ENCODE data around the gene HNRNPUL1. TPM values are rescaled to one million over a fixed set of nuclear protein-coding genes. Genes with fewer than 3 reads are reported as not detected.

Gene HNRNPUL1
- total and polyA plus RNA-seq, 4 donors: 59.5 to 156 (median 119) TPM

GRCh38 chr19:41230067-41230857 is 33.9 kb upstream of the HNRNPUL1 start:
- no peak for DNase-seq
- intact Hi-C loops (cut with DNase I): no loop called here
- peaks cover 0 to 4% of the 10 kb centered on the region in 2 donors for H3K36me3 ChIP-seq (ENCODE audit: control insufficient read depth in 1 of 2, insufficient read depth in 2 of 2, low read length in 1 of 2)

GRCh38 chr19:41232686-41233085 is 31.5 kb upstream of the HNRNPUL1 start:
- peaks cover 0 to 4% of the 10 kb centered on the region in 2 donors for H3K36me3 ChIP-seq (ENCODE audit: control insufficient read depth in 1 of 2, insufficient read depth in 2 of 2, low read length in 1 of 2)

More at GRCh38 chr19:41230067-41230857, 33.9 kb upstream of the HNRNPUL1 start:
- Histone ChIP-seq H3K4me1 (ENCODE audit: control insufficient read depth in 1 of 2, insufficient read depth in 2 of 2, low read length in 2 of 2) (no peaks in the 10 kb centered on the region), H3K27ac (ENCODE audit: low read depth in 1 of 2, low read length in 2 of 2) (no peak overlapping the region), H3K27me3 (ENCODE audit: control insufficient read depth in 1 of 2, insufficient read depth in 2 of 2, low read length in 1 of 2) (no peaks in the 10 kb centered on the region), H3K9me3 (ENCODE audit: control insufficient read depth, low read length) (no peaks in the 10 kb centered on the region), H3K4me3 (ENCODE audit: low read length in 2 of 2) (no peak overlapping the region)
- no peak for ATAC-seq (ENCODE audit: low FRiP score)
- WGBS, 2 donors: 86 to 90% methylated on average over 3 of the region's 3 CpGs

GRCh38 chr19:41233748-41234240 is 30.4 kb upstream of the HNRNPUL1 start:
- ATAC-seq (ENCODE audit: low FRiP score): no peak
- H3K4me1 ChIP-seq (ENCODE audit: control insufficient read depth in 1 of 2, insufficient read depth in 2 of 2, low read length in 2 of 2): no peaks in the 10 kb centered on the region
- 78% methylated on average over 4 of the region's 4 CpGs for WGBS, 2 donors
- H3K4me3 ChIP-seq (ENCODE audit: low read length in 2 of 2): no peak overlapping the region
- no peak overlapping the region for H3K27ac ChIP-seq (ENCODE audit: low read depth in 1 of 2, low read length in 2 of 2)
- no peaks in the 10 kb centered on the region for H3K9me3 ChIP-seq (ENCODE audit: control insufficient read depth, low read length)
- DNase-seq: peak in 1 of 2 donors; percentile 74
- H3K27me3 ChIP-seq (ENCODE audit: control insufficient read depth in 1 of 2, insufficient read depth in 2 of 2, low read length in 1 of 2): no peaks in the 10 kb centered on the region
- intact Hi-C loops (cut with DNase I): no loop called here
- H3K36me3 ChIP-seq (ENCODE audit: control insufficient read depth in 1 of 2, insufficient read depth in 2 of 2, low read length in 1 of 2): peaks cover 0 to 4% of the 10 kb centered on the region in 2 donors

More at GRCh38 chr19:41232686-41233085, 31.5 kb upstream of the HNRNPUL1 start:
- no peaks in the 10 kb centered on the region for H3K9me3 ChIP-seq (ENCODE audit: control insufficient read depth, low read length)
- H3K4me3 ChIP-seq (ENCODE audit: low read length in 2 of 2): no peak overlapping the region
- H3K27ac ChIP-seq (ENCODE audit: low read depth in 1 of 2, low read length in 2 of 2): no peak overlapping the region
- 89 to 96% methylated on average over 8 of the region's 8 CpGs for WGBS, 2 donors
- DNase-seq (no peak), ATAC-seq (ENCODE audit: low FRiP score) (no peak)
- H3K27me3 ChIP-seq (ENCODE audit: control insufficient read depth in 1 of 2, insufficient read depth in 2 of 2, low read length in 1 of 2): no peaks in the 10 kb centered on the region
- intact Hi-C loops (cut with DNase I): no loop called here
- H3K4me1 ChIP-seq (ENCODE audit: control insufficient read depth in 1 of 2, insufficient read depth in 2 of 2, low read length in 2 of 2): no peaks in the 10 kb centered on the region

GRCh38 chr19:41234512-41235168 is 29.5 kb upstream of the HNRNPUL1 start:
- peaks cover 0 to 8% of the 10 kb centered on the region in 2 donors for H3K36me3 ChIP-seq (ENCODE audit: control insufficient read depth in 1 of 2, insufficient read depth in 2 of 2, low read length in 1 of 2)
- intact Hi-C loops (cut with DNase I): no loop called here
- no peaks in the 10 kb centered on the region for H3K4me1 ChIP-seq (ENCODE audit: control insufficient read depth in 1 of 2, insufficient read depth in 2 of 2, low read length in 2 of 2)
- H3K27me3 ChIP-seq (ENCODE audit: control insufficient read depth in 1 of 2, insufficient read depth in 2 of 2, low read length in 1 of 2): no peaks in the 10 kb centered on the region
- WGBS, 2 donors: 78 to 84% methylated on average over 8 of the region's 8 CpGs
- H3K9me3 ChIP-seq (ENCODE audit: control insufficient read depth, low read length): no peaks in the 10 kb centered on the region
- ATAC-seq (ENCODE audit: low FRiP score) (no peak), DNase-seq (no peak)
- H3K27ac ChIP-seq (ENCODE audit: low read depth in 1 of 2, low read length in 2 of 2): no peak overlapping the region
- H3K4me3 ChIP-seq (ENCODE audit: low read length in 2 of 2): no peak overlapping the region

GRCh38 chr19:41235480-41235879 is 28.7 kb upstream of the HNRNPUL1 start:
- H3K27ac ChIP-seq (ENCODE audit: low read depth in 1 of 2, low read length in 2 of 2): no peak overlapping the region
- intact Hi-C loops (cut with DNase I): no loop called here
- H3K27me3 ChIP-seq (ENCODE audit: control insufficient read depth in 1 of 2, insufficient read depth in 2 of 2, low read length in 1 of 2): no peaks in the 10 kb centered on the region
- peaks cover 0 to 8% of the 10 kb centered on the region in 2 donors for H3K36me3 ChIP-seq (ENCODE audit: control insufficient read depth in 1 of 2, insufficient read depth in 2 of 2, low read length in 1 of 2)
- no peak for DNase-seq
- no peak for ATAC-seq (ENCODE audit: low FRiP score)
- no peaks in the 10 kb centered on the region for H3K9me3 ChIP-seq (ENCODE audit: control insufficient read depth, low read length)
- 86 to 88% methylated on average over 4 of the region's 4 CpGs for WGBS, 2 donors
- no peak overlapping the region for H3K4me3 ChIP-seq (ENCODE audit: low read length in 2 of 2)
- no peaks in the 10 kb centered on the region for H3K4me1 ChIP-seq (ENCODE audit: control insufficient read depth in 1 of 2, insufficient read depth in 2 of 2, low read length in 2 of 2)

GRCh38 chr19:41238244-41238643 is 25.9 kb upstream of the HNRNPUL1 start:
- Histone ChIP-seq H3K27ac (ENCODE audit: low read depth in 1 of 2, low read length in 2 of 2) (no peak overlapping the region), H3K4me3 (ENCODE audit: low read length in 2 of 2) (no peak overlapping the region), H3K27me3 (ENCODE audit: control insufficient read depth in 1 of 2, insufficient read depth in 2 of 2, low read length in 1 of 2) (no peaks in the 10 kb centered on the region), H3K9me3 (ENCODE audit: control insufficient read depth, low read length) (no peaks in the 10 kb centered on the region), H3K36me3 (ENCODE audit: control insufficient read depth in 1 of 2, insufficient read depth in 2 of 2, low read length in 1 of 2) (peaks cover 0 to 9% of the 10 kb centered on the region in 2 donors), H3K4me1 (ENCODE audit: control insufficient read depth in 1 of 2, insufficient read depth in 2 of 2, low read length in 2 of 2) (no peaks in the 10 kb centered on the region)
- 85% methylated on average over 10 of the region's 10 CpGs for WGBS, 2 donors
- intact Hi-C loops (cut with DNase I): no loop called here
- DNase-seq (no peak), ATAC-seq (ENCODE audit: low FRiP score) (no peak)

- 90 to 97% methylated on average over 9 of the region's 9 CpGs for WGBS, 2 donors
- DNase-seq (no peak), ATAC-seq (ENCODE audit: low FRiP score) (no peak)
- no peak overlapping the region for H3K4me3 ChIP-seq (ENCODE audit: low read length in 2 of 2)
- no peak overlapping the region for H3K27ac ChIP-seq (ENCODE audit: low read depth in 1 of 2, low read length in 2 of 2)
- no peaks in the 10 kb centered on the region for H3K9me3 ChIP-seq (ENCODE audit: control insufficient read depth, low read length)
- H3K27me3 ChIP-seq (ENCODE audit: control insufficient read depth in 1 of 2, insufficient read depth in 2 of 2, low read length in 1 of 2): no peaks in the 10 kb centered on the region
- H3K36me3 ChIP-seq (ENCODE audit: control insufficient read depth in 1 of 2, insufficient read depth in 2 of 2, low read length in 1 of 2): peaks cover 0 to 6% of the 10 kb centered on the region in 2 donors
- H3K4me1 ChIP-seq (ENCODE audit: control insufficient read depth in 1 of 2, insufficient read depth in 2 of 2, low read length in 2 of 2): no peaks in the 10 kb centered on the region
- intact Hi-C loops (cut with DNase I): no loop called here
These were observed 24.8 kb upstream of the HNRNPUL1 start for GRCh38 chr19:41239363-41239762.

- WGBS, 2 donors: 96 to 99% methylated on average over 2 of the region's 2 CpGs
- intact Hi-C loops (cut with DNase I): no loop called here
- Histone ChIP-seq H3K9me3 (ENCODE audit: control insufficient read depth, low read length) (no peaks in the 10 kb centered on the region), H3K4me1 (ENCODE audit: control insufficient read depth in 1 of 2, insufficient read depth in 2 of 2, low read length in 2 of 2) (no peaks in the 10 kb centered on the region), H3K27me3 (ENCODE audit: control insufficient read depth in 1 of 2, insufficient read depth in 2 of 2, low read length in 1 of 2) (no peaks in the 10 kb centered on the region), H3K27ac (ENCODE audit: low read depth in 1 of 2, low read length in 2 of 2) (no peak overlapping the region), H3K36me3 (ENCODE audit: control insufficient read depth in 1 of 2, insufficient read depth in 2 of 2, low read length in 1 of 2) (peaks cover 0 to 6% of the 10 kb centered on the region in 2 donors), H3K4me3 (ENCODE audit: low read length in 2 of 2) (no peak overlapping the region)
- DNase-seq (no peak), ATAC-seq (ENCODE audit: low FRiP score) (no peak)
These were observed 24.1 kb upstream of the HNRNPUL1 start for GRCh38 chr19:41239961-41240574.

All from aorta (tissue), 5 donors.